Heart left ventricle (tissue), 13 donors: ENCODE data around the gene CD302.

Experiments
- POLR2A ChIP-seq, 2 donors: fragments of 450-650 bp; IDR thresholded peaks; one replicate each; pipeline ENCODE4 v1.6.1; 2017; ENCODE audit warnings: antibody characterized with exemption in 2 of 2, mild to moderate bottlenecking in 2 of 2, moderate library complexity in 2 of 2
- TF ChIP-seq, protein P1 (sequence below), 12 donors: fragments of 200-600 bp; sonication (generic) in 4 of 12; IDR thresholded peaks; one replicate each; pipeline versions ENCODE4 v1.5.0 to v1.8.0; 2018 to 2022; ENCODE audit warnings: antibody characterized with exemption in 12 of 12, mild to moderate bottlenecking in 5 of 12
- donor health status: ischemic (EF 13 %, LVEDD 7.1; RV severe dilation, severe dysfunction).
- donor health status: DM: no; HTN: yes; CAD: no.
- donor health status: DM: no; HTN: no; CAD: no.
- donor health status: ischemic (EF 25% LVEDD 6.9; RV normal size, moderate dysfunction).
- donor health status: ischemic (EF 25% LVEDD 5.7; RV mildly dilated, moderate dysfunction).
- donor health status: ischemic (EF 35%, LVEDD 5.7; RV mildly dilated, moderate dysfunction).
- donor health status: nonischemic (EF 11% LVEDD 7.7; RV severe dilation, severe dysfunction).
- donor health status: DM: yes; HTN: yes; CAD: no.
- donor health status: PGD.
- donor health status: ischemic (EF 29% LVEDD 5.4; RV normal size, mild dysfunction).
- donor health status: nonischemic (EF 23%, LVEDD 6.1; RV moderate dilation, normal function).

GRCh38 chr2:159803235-159803962, 5.4 kb upstream of the CD302 start:
- TF ChIP-seq, protein P1, sequence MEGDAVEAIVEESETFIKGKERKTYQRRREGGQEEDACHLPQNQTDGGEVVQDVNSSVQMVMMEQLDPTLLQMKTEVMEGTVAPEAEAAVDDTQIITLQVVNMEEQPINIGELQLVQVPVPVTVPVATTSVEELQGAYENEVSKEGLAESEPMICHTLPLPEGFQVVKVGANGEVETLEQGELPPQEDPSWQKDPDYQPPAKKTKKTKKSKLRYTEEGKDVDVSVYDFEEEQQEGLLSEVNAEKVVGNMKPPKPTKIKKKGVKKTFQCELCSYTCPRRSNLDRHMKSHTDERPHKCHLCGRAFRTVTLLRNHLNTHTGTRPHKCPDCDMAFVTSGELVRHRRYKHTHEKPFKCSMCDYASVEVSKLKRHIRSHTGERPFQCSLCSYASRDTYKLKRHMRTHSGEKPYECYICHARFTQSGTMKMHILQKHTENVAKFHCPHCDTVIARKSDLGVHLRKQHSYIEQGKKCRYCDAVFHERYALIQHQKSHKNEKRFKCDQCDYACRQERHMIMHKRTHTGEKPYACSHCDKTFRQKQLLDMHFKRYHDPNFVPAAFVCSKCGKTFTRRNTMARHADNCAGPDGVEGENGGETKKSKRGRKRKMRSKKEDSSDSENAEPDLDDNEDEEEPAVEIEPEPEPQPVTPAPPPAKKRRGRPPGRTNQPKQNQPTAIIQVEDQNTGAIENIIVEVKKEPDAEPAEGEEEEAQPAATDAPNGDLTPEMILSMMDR (IDR thresholded peaks at IDR 0.05) = no peak
- TF ChIP-seq POLR2A (IDR thresholded peaks at IDR 0.05) = no peak
